Right atrium auricular region (tissue), 2 donors: ENCODE data around the gene COX7A1. TPM values are rescaled to one million over a fixed set of nuclear protein-coding genes. Genes with fewer than 3 reads are reported as not detected.

Source experiments
- DNase-seq: peaks from one replicate; pipeline ENCODE4 v3.0.0-alpha.2; 2019; ENCODE audit warnings: low spot score
- H3K27ac ChIP-seq, 2 donors: fragments of 200-600 bp; sonication (generic); 1 replicate in 1 of 2; 2 replicates in 1 of 2; pipeline ENCODE4 v1.5.1; 2016 to 2019
- H3K27me3 ChIP-seq, 2 donors: fragments of 200-600 bp; sonication (generic); one replicate each; pipeline versions ENCODE4 v1.5.1 to v1.6.0; 2017 to 2019
- H3K36me3 ChIP-seq: fragments of 200-600 bp; sonication (generic); one replicate; pipeline ENCODE4 v1.5.1; 2016
- H3K4me1 ChIP-seq, 2 donors: fragments of 200-600 bp; sonication (generic); one replicate each; pipeline versions ENCODE4 v1.5.1 to v1.6.0; 2017 to 2019
- H3K4me3 ChIP-seq, 2 donors: fragments of 200-600 bp; sonication (generic); 1 replicate in 1 of 2; 2 replicates in 1 of 2; pipeline ENCODE4 v1.5.1; 2017 to 2019; ENCODE audit warnings: mild to moderate bottlenecking in 1 of 2, moderate library complexity in 1 of 2
- H3K9me3 ChIP-seq, 2 donors: fragments of 200-600 bp; sonication (generic); one replicate each; pipeline ENCODE4 v1.5.1; 2019
- total RNA-seq, 2 donors: library from RNA; depleted of rRNA; stranded (reverse); fragments of >200 nt; gene quantifications; one replicate each; pipeline ENCODE4 v1.1.0, GENCODE V29; 2016
- TF ChIP-seq, protein P1 (sequence below), 2 donors: fragments of 200-600 bp; sonication (generic); IDR thresholded peaks; one replicate each; pipeline ENCODE4 v1.5.1; 2019; ENCODE audit warnings: antibody characterized with exemption in 2 of 2

The COX7A1 gene
- total RNA-seq, 2 donors from 2014 or later: 136 to 347 TPM

GRCh38 chr19:36128392-36128736 is 23.9 kb downstream of the COX7A1 start:
- Histone ChIP-seq H3K4me1 (peaks cover 0 to 21% of the 10 kb centered on the region in 2 donors), H3K27ac (peak overlapping the region; percentile 86 to 98), H3K36me3 (peaks cover 24% of the 10 kb centered on the region), H3K9me3 (no peaks in the 10 kb centered on the region), H3K27me3 (no peaks in the 10 kb centered on the region), H3K4me3 (peak overlapping the region; percentile 41 to 54)
- TF ChIP-seq, protein P1, sequence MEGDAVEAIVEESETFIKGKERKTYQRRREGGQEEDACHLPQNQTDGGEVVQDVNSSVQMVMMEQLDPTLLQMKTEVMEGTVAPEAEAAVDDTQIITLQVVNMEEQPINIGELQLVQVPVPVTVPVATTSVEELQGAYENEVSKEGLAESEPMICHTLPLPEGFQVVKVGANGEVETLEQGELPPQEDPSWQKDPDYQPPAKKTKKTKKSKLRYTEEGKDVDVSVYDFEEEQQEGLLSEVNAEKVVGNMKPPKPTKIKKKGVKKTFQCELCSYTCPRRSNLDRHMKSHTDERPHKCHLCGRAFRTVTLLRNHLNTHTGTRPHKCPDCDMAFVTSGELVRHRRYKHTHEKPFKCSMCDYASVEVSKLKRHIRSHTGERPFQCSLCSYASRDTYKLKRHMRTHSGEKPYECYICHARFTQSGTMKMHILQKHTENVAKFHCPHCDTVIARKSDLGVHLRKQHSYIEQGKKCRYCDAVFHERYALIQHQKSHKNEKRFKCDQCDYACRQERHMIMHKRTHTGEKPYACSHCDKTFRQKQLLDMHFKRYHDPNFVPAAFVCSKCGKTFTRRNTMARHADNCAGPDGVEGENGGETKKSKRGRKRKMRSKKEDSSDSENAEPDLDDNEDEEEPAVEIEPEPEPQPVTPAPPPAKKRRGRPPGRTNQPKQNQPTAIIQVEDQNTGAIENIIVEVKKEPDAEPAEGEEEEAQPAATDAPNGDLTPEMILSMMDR (IDR thresholded peaks at IDR 0.05): no peak
- DNase-seq: no peak

- peaks cover 48% of the 10 kb centered on the region for H3K36me3 ChIP-seq
- no peak for DNase-seq
Observed at GRCh38 chr19:36125557-36125956, 26.7 kb downstream of the COX7A1 start.

DNA sequence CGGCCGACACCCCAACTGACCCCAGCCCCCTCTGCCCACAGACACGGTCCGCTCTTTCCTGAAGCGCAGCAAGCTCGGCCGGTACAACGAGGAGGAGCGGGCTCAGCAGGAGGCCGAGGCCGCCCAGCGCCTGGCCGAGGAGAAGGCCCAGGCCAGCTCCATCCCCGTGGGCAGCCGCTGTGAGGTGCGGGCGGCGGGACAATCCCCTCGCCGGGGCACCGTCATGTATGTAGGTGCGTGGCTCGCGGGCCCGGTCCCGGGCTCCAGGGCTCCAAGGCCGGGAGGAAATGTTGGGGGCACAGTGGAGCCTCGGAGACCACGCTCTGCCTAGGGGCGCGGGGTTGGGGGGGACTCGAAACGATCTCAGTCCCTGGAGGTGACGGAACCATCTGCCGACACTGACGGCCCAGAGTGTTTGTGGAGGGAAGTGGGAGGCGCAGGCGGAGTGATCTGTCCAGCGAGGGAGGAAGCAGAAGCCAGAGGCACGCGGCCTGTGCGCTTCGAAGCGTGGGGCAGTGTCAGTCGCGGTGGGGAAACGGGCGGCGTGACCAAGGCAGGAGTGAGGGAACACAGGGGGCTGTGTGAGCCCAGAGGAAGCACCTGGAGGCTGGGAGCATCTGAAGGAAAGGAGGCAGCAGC is 30.6 kb downstream of the COX7A1 start:
- Histone ChIP-seq H3K27me3 (no peaks in the 10 kb centered on the region), H3K4me3 (no peak overlapping the region), H3K9me3 (no peaks in the 10 kb centered on the region), H3K27ac (no peak overlapping the region), H3K4me1 (peaks cover 0 to 3% of the 10 kb centered on the region in 2 donors), H3K36me3 (peaks cover 74% of the 10 kb centered on the region)
- DNase-seq: no peak
- TF ChIP-seq, protein P1 (IDR thresholded peaks at IDR 0.05): no peak

More at GRCh38 chr19:36125557-36125956, 26.7 kb downstream of the COX7A1 start:
- peaks cover 0 to 17% of the 10 kb centered on the region in 2 donors for H3K4me1 ChIP-seq
- no peak overlapping the region for H3K4me3 ChIP-seq
- no peaks in the 10 kb centered on the region for H3K9me3 ChIP-seq
- no peaks in the 10 kb centered on the region for H3K27me3 ChIP-seq
- TF ChIP-seq, protein P1 (IDR thresholded peaks at IDR 0.05): no peak
- H3K27ac ChIP-seq: no peak overlapping the region

GRCh38 chr19:36120984-36121358 is 31.3 kb downstream of the COX7A1 start:
- Histone ChIP-seq H3K4me1 (peaks cover 0 to 9% of the 10 kb centered on the region in 2 donors), H3K9me3 (no peaks in the 10 kb centered on the region), H3K36me3 (peaks cover 74% of the 10 kb centered on the region), H3K27me3 (no peaks in the 10 kb centered on the region), H3K27ac (no peak overlapping the region), H3K4me3 (no peak overlapping the region)
- TF ChIP-seq, protein P1 (IDR thresholded peaks at IDR 0.05): no peak
- DNase-seq: no peak

DNA sequence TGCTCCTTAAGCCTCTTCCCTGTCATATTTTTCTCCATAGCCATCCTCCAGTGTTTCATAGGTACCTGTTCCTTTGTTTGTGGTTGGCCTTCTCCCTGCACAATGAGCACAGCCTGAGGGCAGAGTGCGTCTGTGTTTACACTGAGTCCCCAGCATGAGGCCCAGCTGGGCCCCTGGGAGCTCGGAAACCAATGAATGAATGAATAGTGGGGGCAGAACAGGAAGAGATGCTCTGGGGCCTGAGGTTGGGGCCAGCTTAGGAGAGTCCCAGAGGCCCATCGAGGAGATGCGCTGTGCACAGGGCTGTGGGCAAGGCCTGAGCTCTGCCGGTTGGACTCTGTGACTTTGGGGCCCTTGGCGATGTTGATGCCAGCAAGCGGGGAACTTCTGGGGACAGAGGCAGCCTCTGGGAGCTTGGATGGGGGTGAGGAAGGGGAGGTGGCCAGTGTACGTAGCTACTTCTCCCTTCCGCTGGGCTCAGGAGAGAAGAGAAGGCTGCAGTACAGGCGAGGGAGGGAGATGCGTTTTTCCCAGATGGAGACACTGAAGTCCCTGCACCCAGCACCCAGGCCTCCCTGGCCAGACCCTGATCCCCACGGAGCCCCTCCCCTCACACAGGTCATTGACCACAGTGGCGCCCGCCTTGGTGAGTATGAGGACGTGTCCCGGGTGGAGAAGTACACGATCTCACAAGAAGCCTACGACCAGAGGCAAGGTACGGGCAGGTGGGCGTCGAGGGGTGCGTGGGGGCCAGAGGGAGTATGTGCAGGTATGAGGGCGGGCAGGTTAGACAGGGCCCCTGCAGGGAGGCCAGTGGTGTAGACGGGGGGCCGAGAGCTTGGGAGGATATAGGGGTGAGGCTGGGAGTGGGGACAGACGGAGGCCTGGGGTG is 31.9 kb downstream of the COX7A1 start:
- DNase-seq: no peak
- Histone ChIP-seq H3K9me3 (no peaks in the 10 kb centered on the region), H3K27ac (no peak overlapping the region), H3K36me3 (peaks cover 68% of the 10 kb centered on the region), H3K4me3 (no peak overlapping the region), H3K27me3 (no peaks in the 10 kb centered on the region), H3K4me1 (peaks cover 0 to 12% of the 10 kb centered on the region in 2 donors)
- TF ChIP-seq, protein P1 (IDR thresholded peaks at IDR 0.05): no peak
